ENCODE results near the gene SEMA3B. TPM values are rescaled to one million over a fixed set of nuclear protein-coding genes. Genes with fewer than 3 reads are reported as not detected.
A peak's percentile ranks its signal among the peaks of the same experiment; 100 is the strongest.

SEMA3B gene
- total RNA-seq, 1 donor from 2014 or later: 179 TPM

DNA sequence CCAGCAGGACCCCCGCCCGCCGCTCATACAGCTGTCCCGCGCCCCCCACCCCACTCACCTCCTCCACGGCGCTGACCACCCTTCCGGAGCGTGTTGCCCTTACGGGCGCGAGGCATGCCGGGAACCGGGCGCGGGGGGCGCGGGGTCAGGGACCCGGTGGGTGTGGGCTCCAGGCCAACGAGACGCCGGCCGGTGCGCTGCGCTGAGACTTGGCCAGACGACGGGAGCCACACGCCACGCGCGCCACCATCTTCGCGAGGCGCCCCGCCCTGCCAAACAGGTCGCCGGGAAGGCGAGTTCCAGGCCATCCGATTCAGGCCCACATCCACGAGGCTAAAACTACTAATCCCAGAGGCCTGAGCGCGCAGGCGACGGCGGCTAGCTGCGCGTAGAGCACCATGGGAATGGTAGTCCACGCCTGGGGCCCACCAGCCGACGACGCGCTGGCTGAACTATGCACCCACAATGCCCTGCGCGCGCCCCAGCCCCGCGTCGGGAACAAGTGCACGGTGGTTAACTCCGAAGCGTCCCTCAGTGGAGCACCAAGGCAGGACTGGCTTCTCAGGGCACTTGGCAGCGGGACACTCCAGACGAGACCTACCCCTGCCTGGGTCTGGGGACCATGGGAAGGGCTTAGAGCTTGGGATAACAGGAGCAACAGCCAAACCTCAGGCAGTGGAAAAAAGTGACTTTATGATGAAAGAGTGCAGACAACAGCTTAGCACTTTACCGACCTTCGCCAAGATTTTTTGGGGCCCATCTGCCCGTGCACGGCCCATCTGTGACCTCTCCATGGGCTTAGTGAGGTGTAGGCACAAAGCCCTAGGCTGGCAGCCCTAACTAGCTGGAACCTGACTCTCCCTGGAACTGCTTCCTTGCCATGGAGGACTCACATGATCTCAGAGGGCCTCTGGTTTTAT lies 23.5 kb downstream of the SEMA3B start, which contains the start of gene IFRD2:
Gene IFRD2, minus strand, starts transcription at position 271 of the 920 bp plus-strand sequence. Its CDS starts 155 bp downstream, at position 116.
- Mint-ChIP-seq H3K4me3 (peak within 1 kb of the TSS; percentile 68), H3K4me1 (peaks cover 13% of the 10 kb centered on the region), H3K27ac (peak within 1 kb of the TSS; percentile 94), H3K9me3 (no peaks in the 10 kb centered on the region), H3K36me3 (peaks cover 1% of the 10 kb centered on the region), H3K27me3 (ENCODE audit: low read depth) (no peaks in the 10 kb centered on the region)
- TF ChIP-seq, protein P1, sequence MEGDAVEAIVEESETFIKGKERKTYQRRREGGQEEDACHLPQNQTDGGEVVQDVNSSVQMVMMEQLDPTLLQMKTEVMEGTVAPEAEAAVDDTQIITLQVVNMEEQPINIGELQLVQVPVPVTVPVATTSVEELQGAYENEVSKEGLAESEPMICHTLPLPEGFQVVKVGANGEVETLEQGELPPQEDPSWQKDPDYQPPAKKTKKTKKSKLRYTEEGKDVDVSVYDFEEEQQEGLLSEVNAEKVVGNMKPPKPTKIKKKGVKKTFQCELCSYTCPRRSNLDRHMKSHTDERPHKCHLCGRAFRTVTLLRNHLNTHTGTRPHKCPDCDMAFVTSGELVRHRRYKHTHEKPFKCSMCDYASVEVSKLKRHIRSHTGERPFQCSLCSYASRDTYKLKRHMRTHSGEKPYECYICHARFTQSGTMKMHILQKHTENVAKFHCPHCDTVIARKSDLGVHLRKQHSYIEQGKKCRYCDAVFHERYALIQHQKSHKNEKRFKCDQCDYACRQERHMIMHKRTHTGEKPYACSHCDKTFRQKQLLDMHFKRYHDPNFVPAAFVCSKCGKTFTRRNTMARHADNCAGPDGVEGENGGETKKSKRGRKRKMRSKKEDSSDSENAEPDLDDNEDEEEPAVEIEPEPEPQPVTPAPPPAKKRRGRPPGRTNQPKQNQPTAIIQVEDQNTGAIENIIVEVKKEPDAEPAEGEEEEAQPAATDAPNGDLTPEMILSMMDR (IDR thresholded peaks at IDR 0.05; ENCODE audit: unreplicated experiment): no peak
- peak; percentile 86 to 91 for DNase-seq (ENCODE audit: low spot score in 2 of 2, unreplicated experiment in 2 of 2)

DNA sequence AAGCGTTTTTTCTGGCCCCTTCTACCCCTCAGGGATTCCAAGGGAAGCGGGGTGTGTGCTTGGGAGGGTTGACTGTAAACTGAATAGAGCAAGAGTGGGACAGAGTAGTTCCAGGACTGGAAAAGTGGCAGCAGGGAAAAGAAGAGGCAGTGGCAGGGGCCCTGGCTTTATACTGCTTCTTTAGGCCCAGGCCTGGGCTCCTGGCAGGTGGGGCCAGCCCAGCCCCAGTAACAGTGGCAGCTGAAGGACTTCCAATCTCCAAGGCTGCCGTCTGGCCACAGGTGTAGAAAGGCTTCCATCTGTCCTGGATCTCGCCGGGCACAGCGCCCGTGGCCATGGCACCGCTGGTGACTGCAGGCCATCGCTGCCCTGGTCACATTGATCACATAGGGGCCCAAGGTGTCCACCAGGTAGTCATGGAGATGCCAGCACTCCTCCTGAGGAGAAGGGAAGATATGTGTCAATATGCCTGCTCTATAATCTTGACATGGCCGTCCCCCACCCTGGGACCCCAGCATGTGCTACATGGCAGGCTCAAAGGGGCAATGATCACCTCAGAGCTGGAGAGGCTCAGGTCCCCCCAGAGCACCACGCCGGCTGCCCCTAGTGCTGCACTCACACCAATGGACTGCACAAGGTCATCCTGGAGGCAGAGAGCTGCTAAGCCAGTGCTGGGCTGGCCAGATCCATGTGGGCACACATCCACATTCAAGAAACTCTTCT lies 24.3 kb downstream of the SEMA3B start:
- peak overlapping the region; percentile 94 for H3K27ac Mint-ChIP-seq
- H3K36me3 Mint-ChIP-seq: peaks cover 1% of the 10 kb centered on the region
- peak overlapping the region; percentile 68 for H3K4me3 Mint-ChIP-seq
- no peak for DNase-seq (ENCODE audit: low spot score in 2 of 2, unreplicated experiment in 2 of 2)
- H3K9me3 Mint-ChIP-seq: no peaks in the 10 kb centered on the region
- peaks cover 17% of the 10 kb centered on the region for H3K4me1 Mint-ChIP-seq
- no peaks in the 10 kb centered on the region for H3K27me3 Mint-ChIP-seq (ENCODE audit: low read depth)
- TF ChIP-seq, protein P1 (IDR thresholded peaks at IDR 0.05; ENCODE audit: unreplicated experiment): no peak

DNA sequence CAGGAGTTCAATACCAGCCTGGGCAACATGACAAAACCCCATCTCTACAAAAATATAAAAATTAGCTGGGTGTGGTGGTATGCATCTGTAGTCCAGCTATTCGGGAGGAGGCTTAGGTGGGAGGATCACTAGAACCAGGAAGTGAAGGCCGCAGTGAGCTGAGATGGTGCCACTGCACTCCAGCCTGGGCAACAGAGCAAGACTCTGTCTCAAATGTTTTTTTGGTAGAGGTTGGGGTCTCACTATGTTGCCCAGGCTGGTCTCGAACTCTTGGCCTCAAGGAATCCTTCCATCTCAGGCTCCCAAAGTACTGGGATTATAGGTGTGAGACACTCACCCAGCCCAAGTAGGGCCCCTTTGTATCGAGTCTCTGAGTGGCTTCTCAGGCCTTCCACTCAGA lies 25.1 kb downstream of the SEMA3B start:
- H3K4me3 Mint-ChIP-seq: no peak overlapping the region

DNA sequence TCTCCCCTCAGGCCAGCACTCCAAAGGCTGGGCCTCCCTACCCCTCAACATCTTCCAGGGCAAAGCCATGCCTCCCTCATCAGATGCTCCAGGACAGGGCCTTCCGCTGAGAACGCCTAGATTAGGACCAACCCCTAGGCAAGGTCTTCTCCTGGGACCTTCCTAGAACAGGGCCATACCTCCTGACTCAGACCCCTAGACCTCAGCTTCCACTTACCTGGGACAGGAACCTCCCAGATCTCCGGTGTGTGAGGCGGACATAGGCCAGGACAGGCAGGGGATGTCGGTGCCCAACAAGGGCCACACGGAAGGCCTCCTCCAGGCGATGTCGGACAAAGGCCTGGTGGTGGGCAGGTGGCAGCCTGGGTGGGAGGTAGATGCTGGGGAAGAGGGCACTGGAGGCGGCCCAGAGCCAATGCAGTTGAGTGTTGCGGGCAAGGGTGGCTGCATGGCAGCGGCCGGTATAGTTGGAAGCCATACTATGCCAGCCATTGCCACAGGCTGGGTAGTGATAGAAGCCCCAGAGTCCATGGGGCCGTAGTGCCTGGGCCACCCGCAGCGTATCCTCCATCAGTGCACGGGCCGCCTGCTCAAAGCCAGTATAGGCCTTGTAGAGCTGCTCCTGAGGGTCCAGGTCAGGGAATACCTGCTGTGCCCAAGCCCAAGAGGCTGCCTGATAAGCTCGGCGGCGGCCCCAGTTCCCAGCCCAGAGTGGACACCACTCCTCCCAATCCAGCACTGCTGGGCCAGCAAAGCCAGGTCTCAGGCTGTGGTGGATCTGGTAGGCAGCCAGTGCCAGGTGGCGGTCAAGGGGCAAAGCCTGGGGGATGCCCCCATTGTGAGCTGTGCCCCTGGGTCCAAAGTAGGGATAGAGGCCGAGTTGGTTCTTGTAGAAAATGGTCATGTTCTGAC lies 25.8 kb downstream of the SEMA3B start:
- Mint-ChIP-seq H3K4me3 (no peak overlapping the region), H3K27me3 (ENCODE audit: low read depth) (no peaks in the 10 kb centered on the region), H3K4me1 (peaks cover 24% of the 10 kb centered on the region), H3K36me3 (peaks cover 1% of the 10 kb centered on the region), H3K27ac (no peak overlapping the region), H3K9me3 (no peaks in the 10 kb centered on the region)
- DNase-seq (ENCODE audit: low spot score in 2 of 2, unreplicated experiment in 2 of 2): no peak
- TF ChIP-seq, protein P1 (IDR thresholded peaks at IDR 0.05; ENCODE audit: unreplicated experiment): no peak

More for the DNA sequence above, 25.1 kb downstream of the SEMA3B start:
- Mint-ChIP-seq H3K27me3 (ENCODE audit: low read depth) (no peaks in the 10 kb centered on the region), H3K4me1 (peaks cover 22% of the 10 kb centered on the region), H3K9me3 (no peaks in the 10 kb centered on the region), H3K27ac (no peak overlapping the region), H3K36me3 (peaks cover 1% of the 10 kb centered on the region)
- TF ChIP-seq, protein P1 (IDR thresholded peaks at IDR 0.05; ENCODE audit: unreplicated experiment): no peak
- no peak for DNase-seq (ENCODE audit: low spot score in 2 of 2, unreplicated experiment in 2 of 2)

All from mesothelial cell of epicardium (in vitro differentiated cells).